Glomerular endothelial cell (primary cell): ENCODE results near the gene CLEC7A. TPM values are rescaled to one million over a fixed set of nuclear protein-coding genes. Genes with fewer than 3 reads are reported as not detected.

Source experiments
- DNase-seq: peaks from one replicate; pipeline ENCODE4 v3.0.0-alpha.2; 2011; ENCODE audit warnings: low read depth, low spot score; ENCODE audit errors: extremely low read depth
- total RNA-seq: library from RNA; depleted of rRNA; stranded (reverse); fragments of >200 nt; gene quantifications from 2 replicates; pipeline ENCODE4 v1.2.3, GENCODE V29; 2015

Gene CLEC7A
- total RNA-seq, 1 donor from 2014 or later: 0.41 TPM

DNA sequence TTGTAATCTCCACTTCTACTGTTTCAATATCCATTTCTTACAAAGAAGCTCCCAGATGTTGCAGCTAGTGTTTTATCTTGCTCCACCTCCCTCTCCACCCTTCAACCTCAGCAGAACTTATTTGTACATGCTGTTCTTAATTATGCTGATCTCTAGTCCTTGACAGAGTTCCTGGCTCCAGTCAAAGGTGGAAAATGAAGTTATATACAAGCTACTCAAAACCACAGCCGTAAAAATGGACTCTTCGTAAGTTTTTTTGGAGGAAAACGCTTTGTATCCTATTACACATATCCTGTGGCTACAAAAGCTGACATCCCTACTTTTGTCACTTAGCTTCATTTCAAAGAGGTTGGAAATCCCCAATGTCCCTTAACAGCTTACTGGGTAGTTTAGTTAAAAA is 32.5 kb downstream of the CLEC7A start:
- DNase-seq: peak; percentile 27

DNA sequence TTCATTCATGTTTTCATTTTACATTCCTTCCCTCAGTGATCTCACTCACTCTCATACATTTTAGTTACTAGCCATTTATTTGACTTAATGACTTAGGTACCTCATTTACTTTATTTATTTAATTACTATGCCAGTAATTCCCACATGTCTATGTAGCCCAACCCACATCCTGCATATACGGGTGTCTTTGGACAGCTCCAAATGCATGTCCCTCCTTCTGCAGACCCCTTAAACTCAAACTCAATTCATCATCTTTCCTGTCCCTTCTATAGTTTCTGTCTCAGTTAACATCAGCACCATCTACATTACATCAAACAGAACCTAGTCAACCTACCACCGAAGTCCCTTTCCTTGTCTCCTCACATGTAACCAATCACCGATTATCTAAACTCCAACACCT is 34.0 kb downstream of the CLEC7A start:
- DNase-seq: no peak

DNA sequence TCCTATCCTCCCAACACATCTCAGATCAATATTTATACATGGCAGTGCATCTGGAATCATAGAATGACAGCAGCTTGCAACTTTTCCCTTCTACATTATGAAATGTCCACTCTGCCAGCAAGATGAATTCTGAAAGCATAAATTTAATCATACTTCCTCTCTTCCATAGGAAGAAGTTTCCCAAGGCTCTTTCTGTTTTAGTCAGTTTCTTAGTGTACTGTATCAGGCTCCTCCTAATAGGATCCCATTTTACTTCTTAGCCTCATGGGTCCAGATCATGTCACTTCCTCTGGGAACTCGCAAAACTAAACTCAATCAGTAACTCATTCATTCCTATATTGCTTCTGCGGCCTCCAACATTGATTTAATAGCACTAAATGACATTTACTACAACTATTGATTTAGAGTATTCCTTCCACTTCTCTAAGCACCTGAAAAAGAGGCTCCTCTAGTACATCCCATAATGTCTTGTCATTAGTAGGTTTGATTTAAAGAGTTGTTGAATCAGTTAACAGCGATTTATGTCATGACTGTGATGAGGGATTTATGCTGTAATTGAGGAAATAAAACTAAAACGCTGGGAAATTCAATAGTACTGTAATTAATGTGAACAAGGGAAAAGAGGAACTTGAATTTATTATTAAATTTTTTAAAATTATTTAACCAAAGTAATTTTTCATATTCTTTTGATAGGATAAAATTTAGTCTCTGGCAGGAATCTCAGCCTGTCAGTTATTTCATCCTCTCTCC is 35.2 kb downstream of the CLEC7A start:
- DNase-seq: no peak

DNA sequence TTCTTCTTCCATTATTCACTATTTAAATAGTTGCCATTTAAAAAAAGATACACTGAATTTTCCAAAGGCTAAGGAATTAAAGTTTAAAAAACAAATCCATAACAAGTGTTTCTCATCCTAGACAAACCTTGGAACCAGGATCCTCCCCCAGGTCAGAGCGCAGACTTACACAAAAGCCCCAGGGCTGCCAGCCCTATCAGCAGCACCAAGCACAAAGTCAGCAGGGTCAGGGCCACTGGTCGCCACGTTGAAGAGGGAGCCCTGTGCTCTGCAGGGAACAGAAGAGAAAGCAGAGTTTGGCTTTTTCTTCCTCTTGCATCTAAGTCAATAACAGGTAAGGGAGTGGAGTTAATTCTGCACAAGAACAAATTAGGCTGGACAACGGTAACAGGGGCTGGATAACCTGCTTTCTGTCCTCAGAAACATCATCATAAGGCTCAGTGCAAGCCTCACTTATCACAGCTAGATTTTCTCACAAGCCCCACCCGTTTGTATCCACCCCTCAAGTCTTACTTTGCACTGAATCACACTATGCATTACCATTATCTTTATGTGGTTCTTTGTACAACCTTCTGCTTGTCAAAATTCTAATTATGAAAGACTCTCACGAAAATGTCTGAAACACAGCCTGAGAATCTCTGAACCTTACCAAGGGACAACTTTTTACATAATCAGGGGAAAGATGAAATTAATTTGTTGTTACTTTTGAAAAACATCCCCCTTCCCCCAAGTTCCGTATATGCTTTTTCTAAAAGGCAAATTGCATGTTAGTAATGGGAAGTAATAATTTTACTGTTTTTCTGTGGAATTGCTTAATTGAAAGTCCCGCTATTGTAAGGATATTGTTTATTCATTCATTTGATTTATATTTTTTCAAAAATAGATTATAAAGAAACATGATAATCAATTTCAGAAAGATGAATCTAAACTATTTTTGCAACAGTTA is 40.8 kb downstream of the CLEC7A start:
- DNase-seq: no peak

DNA sequence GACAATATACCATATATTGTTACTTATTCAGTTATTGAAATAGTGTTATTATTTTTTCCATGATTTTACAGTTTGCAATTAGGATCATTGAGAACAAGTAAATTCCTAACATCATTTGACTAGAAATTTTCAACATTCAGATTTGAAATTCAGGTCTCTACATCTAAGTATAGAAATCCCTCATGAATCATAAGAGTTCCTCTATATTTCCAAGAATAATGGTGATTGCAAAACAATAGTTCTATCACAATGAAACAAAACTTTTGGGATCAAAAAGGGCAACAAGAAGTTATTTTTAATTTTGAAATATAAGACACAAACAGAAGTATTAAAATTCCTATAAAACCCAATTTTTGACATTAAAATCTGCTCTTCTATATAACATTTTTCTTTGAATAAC is 42.0 kb downstream of the CLEC7A start:
- no peak for DNase-seq

DNA sequence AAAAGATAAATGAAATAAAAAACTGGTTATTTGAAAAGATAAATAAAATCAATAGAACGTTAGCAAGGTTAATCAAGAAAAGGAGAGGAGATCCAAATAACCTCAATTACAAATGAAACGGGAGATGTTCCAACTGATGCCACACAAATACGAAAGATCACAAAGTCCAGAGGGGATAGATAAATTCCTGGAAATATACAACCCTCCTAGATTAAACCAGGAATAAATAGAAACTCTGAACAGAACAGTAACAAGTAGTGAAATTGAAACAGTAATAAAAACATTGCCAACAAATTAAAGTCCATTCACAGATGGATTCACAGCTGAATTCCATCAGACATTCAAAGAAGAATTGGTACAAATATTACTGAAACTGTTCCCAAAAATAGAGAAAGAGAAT is 43.6 kb downstream of the CLEC7A start:
- DNase-seq: no peak

DNA sequence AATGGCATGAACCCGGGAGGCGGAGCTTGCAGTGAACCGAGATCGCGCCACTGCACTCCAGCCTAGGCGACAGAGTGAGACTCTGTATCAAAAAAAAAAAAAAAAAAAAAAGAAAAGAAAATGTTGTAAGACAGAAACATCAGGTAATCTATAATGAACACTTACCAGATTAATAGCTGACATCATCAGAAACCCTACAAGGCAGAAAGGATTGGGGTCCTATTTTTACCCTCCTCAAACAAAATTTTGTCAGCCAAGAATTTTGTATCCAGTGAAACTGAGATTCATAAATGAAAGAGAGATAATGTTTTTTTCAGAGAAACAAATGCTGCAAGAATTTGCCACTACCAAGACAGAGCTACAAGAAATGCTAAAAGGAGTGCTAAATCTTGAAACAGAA is 45.3 kb downstream of the CLEC7A start:
- no peak for DNase-seq

DNA sequence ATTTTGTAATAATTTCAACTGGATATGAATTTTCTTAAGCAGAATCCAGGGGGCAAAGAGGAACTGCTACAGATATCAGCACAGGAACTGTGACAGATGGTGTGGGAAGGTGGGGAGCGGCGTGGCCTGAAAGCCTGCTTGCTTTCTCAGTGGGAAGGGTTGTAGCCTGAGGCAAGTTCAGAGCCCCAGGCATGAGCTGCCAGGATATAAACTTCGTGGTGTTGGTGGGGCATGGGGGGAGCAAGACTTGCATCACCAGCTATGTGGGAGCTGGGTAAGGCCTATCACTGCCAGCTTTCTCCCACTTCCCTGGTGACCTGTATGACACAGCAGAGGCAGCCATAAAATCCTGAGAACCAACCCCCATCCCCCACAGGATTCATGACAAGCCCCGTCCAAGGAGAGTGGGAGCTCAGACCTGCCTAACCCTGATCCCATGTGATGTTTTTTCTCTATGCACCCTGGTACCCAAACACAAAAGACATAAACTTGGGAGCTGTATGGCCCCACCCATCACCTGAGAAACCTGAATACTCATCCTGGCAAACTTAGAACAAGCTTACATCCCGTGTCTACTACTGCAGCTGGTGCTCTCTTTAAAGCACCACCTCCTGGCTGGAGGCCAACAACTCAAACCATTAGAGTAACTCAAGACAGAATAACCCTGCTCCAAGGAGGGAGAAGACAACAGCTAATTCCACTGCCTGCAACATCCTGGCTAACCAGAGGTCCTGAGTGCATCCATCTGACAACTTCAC is 47.7 kb downstream of the CLEC7A start:
- DNase-seq: no peak

DNA sequence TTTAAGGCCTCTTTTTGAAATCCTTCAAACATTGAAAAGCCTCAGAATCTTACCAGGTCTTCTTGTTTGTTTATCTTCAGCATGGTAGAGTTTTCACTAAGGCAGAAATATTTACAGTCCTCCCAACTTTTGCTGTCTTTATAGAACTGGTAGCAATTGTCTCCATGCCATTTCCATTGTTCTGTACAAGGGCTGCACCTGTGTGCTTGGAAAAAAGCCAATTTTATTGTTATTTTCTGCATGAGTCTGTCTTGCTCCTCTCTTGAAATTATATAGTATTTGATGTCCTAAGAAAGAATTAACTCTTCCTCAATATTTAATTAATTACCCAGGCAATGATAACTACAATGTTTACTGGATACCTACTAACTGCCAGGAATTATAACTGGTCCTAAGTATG is 54.5 kb downstream of the CLEC7A start:
- DNase-seq: no peak

DNA sequence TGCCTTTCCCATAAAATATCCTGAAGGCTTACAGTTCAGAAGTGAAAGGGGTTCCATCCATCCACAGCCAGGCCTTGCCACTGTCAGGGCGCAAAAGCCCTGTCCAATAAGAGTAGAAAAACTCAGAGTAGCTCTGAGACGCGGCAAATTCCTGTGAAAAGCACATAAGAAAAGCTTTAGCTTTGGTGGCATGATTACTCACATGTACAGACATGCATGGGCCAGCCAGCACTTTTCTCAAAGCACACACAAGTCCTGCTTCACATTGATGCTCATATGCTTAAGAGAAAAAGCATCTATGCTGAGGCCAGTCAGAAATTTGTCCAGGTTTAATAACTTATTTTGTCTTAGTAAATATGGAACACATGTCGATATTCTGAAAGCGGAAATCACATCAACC is 56.7 kb downstream of the CLEC7A start:
- no peak for DNase-seq

DNA sequence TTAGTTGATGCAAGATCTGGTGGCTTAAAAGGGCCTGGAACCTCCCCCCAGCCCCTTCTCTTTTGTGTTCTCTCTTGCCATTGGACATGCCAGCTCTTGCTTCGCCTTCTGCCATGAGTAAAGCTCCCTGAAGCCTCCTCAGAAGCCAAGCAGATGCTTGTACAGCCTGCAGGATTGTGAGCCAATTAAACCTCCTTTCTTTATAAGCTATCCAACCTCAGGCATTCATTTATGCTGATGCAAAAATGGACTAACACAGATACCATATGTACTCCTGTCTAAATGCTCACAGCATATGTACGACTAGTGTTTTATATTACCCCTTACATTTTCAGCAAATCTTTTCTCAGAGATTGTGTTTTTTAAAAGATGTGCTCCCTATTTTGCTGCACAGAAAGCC is 57.9 kb downstream of the CLEC7A start:
- no peak for DNase-seq

DNA sequence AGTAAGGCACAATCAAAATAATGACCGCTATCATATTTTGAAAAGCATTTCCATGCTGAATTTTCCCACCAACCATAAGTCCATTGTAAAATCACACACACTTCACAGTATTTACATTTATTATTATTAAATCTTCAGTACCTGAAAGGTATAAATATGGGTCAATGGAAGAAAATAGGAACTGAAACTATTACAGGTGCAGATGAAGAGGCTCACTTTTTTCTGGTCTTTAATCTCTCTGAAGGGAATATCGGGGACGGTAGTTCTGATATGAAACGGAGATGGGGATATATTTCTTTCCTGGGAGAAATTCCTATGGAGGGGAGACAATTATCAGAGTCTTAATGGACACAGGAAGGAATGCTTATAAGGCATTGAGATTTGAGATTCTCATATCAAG is 59.6 kb downstream of the CLEC7A start:
- DNase-seq: no peak

DNA sequence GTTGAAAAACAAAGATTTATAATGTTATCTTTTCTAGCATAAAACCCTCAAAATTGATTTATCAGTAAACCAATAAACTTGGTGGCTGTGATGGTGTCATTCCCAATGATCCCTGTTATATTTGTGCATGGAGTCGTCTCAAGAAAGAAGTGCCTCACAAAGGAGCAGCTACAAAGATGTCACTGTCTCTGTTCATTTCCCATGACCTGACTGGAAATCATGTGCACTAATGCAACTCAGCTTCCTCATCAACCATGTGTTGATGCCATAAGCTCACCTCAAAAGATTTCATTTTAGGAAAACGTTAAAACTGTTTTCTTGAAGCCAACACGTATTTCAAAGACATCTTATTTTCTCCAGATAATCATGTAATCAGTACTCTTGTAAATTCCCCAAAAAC is 60.0 kb downstream of the CLEC7A start:
- no peak for DNase-seq

DNA sequence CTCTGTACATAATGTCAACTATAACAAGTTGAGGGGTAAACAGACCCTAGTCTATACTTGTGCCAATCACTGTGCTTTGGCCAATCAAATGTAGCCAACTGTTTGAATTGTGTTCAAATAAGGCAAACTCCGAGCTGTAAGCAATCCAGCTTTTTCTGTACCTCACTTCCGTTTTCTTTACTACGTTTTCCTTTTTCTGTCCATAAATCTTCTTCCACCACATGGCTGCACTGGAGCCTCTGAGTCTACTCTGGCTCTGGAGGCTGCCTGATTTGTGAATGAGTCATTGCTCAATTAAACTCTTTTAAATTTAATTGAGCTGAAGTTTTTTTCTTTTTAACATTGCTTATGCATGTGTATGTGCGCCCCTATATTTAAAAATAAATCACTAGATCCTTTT is 60.9 kb downstream of the CLEC7A start:
- DNase-seq: peak; percentile 90

DNA sequence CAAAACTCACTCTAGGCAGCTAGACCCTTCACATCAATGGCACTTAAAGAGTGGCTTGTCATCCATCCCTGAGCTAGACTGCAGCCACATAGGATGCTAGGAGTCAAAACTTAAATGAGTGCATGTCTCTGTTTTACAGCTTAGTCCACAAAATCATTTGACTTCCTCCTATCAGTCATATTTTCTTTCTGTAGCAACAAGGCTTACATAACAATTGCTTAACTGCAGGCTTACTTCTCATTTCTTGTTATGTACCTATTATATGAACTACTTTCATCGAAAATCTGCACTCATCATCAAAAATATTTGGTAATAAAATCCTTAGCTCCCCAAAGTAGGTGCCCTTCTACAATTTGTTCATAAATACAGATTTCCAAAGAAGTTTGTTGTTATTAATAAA is 61.4 kb downstream of the CLEC7A start:
- DNase-seq: peak; percentile 31

DNA sequence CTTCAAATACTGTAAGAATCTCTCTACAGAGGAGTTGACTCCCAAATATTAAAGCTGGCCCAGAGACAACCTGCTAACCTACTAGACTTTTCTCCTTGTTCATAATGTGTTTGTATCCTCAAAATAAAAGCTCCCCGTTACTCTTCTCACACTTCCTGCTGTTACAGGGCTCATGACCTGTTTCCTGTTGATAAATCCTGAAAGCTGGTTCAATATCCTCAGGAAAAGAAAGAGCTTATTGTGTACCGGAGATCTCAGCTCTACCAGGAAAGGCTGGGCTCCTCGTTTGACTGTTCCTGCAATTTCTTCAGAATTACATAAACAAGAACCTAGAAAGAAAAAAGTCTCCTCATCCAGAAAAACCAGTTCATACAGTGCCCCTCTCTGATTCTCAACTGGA is 62.1 kb downstream of the CLEC7A start:
- peak; percentile 93 for DNase-seq

DNA sequence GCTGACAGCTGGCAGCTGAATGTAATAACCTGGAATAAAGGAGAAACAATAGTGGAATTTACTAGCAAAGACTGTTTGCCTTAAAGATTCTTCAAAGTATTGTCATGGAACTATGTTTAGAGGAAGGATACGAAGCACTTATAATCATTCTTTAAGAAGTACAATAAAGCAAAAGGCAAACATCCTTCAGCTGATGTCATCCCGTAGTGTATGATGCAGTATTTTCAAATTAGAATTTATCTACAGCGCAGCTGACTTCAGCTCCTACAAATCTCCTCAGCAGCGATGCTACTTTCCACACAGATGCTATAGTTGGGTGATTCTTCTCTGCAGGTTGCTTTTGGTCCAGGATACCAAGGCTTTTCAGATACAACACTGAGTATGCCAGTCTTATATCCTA is 62.7 kb downstream of the CLEC7A start:
- peak; percentile 78 for DNase-seq
